Measurements from ENCODE around the gene USP34. TPM values are rescaled to one million over a fixed set of nuclear protein-coding genes. Genes with fewer than 3 reads are reported as not detected.

USP34 gene
- total and polyA plus RNA-seq, 3 experiments from 2014 or later: 24.1 to 74.1 (median 71.9) TPM

DNA sequence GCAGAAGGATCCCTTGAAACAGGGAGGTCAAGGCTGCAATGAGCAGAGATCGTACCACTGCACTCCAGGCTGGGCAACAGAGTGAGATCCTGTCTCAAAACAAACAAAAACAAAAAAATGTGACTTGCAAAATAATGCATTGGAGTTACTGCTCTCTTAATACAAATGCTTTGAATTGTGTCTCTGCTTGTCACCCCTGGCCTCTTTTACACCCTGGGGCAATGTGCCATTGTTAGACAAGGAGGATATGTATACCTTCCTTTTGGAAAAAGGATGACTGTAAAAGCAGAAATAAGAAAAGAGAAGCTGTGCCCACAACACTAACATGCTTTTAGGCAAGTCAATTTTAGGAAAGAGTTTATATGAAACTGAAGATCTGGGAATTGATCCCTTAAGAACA, 329.7 kb downstream of the USP34 start:
- H3K27me3 Mint-ChIP-seq: peaks cover 0 to 3% of the 10 kb centered on the region in 2 donors
- H3K9me3 Mint-ChIP-seq: no peaks in the 10 kb centered on the region
- Histone ChIP-seq H3K27me3 (ENCODE audit: insufficient read depth, low read length, poor library complexity, severe bottlenecking) (no peaks in the 10 kb centered on the region), H3K9me3 (ENCODE audit: low read length) (no peaks in the 10 kb centered on the region), H3K4me3 (ENCODE audit: low read length) (no peak overlapping the region), H3K27ac (ENCODE audit: low read depth, low read length) (no peak overlapping the region), H3K36me3 (ENCODE audit: insufficient read depth, low read length) (no peaks in the 10 kb centered on the region), H3K4me1 (ENCODE audit: insufficient read depth, low read length) (peaks cover 9% of the 10 kb centered on the region)
- POLR2A ChIA-PET: no interaction called here
- H3K36me3 Mint-ChIP-seq: peaks cover 0 to 4% (median 0%) of the 10 kb centered on the region in 3 donors
- no peak for DNase-seq
- peak overlapping the region in 1 of 7 donors; percentile 22 for H3K4me3 Mint-ChIP-seq
- peak overlapping the region in 1 of 8 donors; percentile 21 for H3K27ac Mint-ChIP-seq
- CTCF ChIA-PET: interaction anchor here (1.5 kb wide), 1 partner anchor 9 kb away, joined by 3 read pairs; no protein-coding TSS in a partner anchor
- H3K4me1 Mint-ChIP-seq: peaks cover 6 to 14% (median 13%) of the 10 kb centered on the region in 3 donors

GRCh38 chr2:61138859-61139258, 332.0 kb downstream of the USP34 start:
- H3K4me1 Mint-ChIP-seq: no peaks in the 10 kb centered on the region
- no peak overlapping the region for H3K27ac Mint-ChIP-seq
- POLR2A ChIA-PET: no interaction called here

More at GRCh38 chr2:61138859-61139258, 332.0 kb downstream of the USP34 start:
- Mint-ChIP-seq H3K36me3 (no peaks in the 10 kb centered on the region), H3K9me3 (no peaks in the 10 kb centered on the region), H3K4me3 (no peak overlapping the region), H3K27me3 (no peaks in the 10 kb centered on the region)
- Histone ChIP-seq H3K4me1 (ENCODE audit: insufficient read depth, low read length) (no peaks in the 10 kb centered on the region), H3K4me3 (ENCODE audit: low read length) (no peak overlapping the region), H3K36me3 (ENCODE audit: insufficient read depth, low read length) (no peaks in the 10 kb centered on the region), H3K27ac (ENCODE audit: low read depth, low read length) (no peak overlapping the region), H3K9me3 (ENCODE audit: low read length) (no peaks in the 10 kb centered on the region), H3K27me3 (ENCODE audit: insufficient read depth, low read length, poor library complexity, severe bottlenecking) (no peaks in the 10 kb centered on the region)
- no peak for DNase-seq
- CTCF ChIA-PET: no interaction called here

Other genes with a start within 250 kb of the USP34 start
- 100 to 1,000 TPM; 207 to 217 TPM for gene XPO1, start 67.3 kb upstream of the USP34 start, total RNA-seq
- gene XPO1, start 67.3 kb upstream of the USP34 start, polyA plus RNA-seq: 42.3 TPM

Measured in CD8-positive, alpha-beta memory T cell (primary cell).